Activated T-cell treated with anti-CD3 and anti-CD28 coated beads, Interleukin-2, amount 50 U/mL, for 72 hours (primary cell): ENCODE measurements around the gene CASK. TPM values are rescaled to one million over a fixed set of nuclear protein-coding genes. Genes with fewer than 3 reads are reported as not detected.

Source experiments
- ATAC-seq, 2 donors: fragments of 150-1000 bp; cut with Tn5 transposase; replicated peaks in 1 of 2; 2 replicates each; pipeline ENCODE4 v1.10.0; 2021; ENCODE audit warnings: moderate library complexity in 2 of 2, mild to moderate bottlenecking in 1 of 2
- DNase-seq, 2 donors: peaks; one replicate each; pipeline ENCODE4 v3.0.0; 2021 to 2022; ENCODE audit warnings: mixed read lengths in 1 of 2
- H3K27ac Mint-ChIP-seq: one replicate; pipeline ENCODE4 v1.8.0; 2022; ENCODE audit warnings: mild to moderate bottlenecking, moderate library complexity, mixed read lengths
- H3K27me3 Mint-ChIP-seq: one replicate; pipeline ENCODE4 v1.8.0; 2022; ENCODE audit warnings: low read depth, mixed read lengths
- H3K36me3 Mint-ChIP-seq, 2 donors: one replicate each; pipeline ENCODE4 v1.8.0; 2022; ENCODE audit warnings: mixed read lengths in 2 of 2, mild to moderate bottlenecking in 1 of 2; ENCODE audit not compliant: insufficient read depth in 2 of 2
- H3K4me1 Mint-ChIP-seq: one replicate; pipeline ENCODE4 v1.8.0; 2022; ENCODE audit warnings: low read depth, mixed read lengths
- H3K4me3 Mint-ChIP-seq, 2 donors: one replicate each; pipeline ENCODE4 v1.8.0; 2022; ENCODE audit warnings: mild to moderate bottlenecking in 2 of 2, mixed read lengths in 2 of 2, moderate library complexity in 2 of 2
- H3K9me3 Mint-ChIP-seq, 2 donors: one replicate each; pipeline ENCODE4 v1.8.0; 2022; ENCODE audit warnings: mixed read lengths in 2 of 2
- total RNA-seq, 2 donors: library from RNA; stranded (reverse); gene quantifications; one replicate each; pipeline ENCODE4 v1.2.3, GENCODE V29; 2022

Gene CASK
- total RNA-seq, 2 donors from 2014 or later, result 24.0 to 36.3 TPM

- Mint-ChIP-seq H3K27me3 (peaks cover 15% of the 10 kb centered on the region), H3K4me1 (peaks cover 26% of the 10 kb centered on the region), H3K4me3 (peak overlapping the region in 1 of 2 donors; percentile 4), H3K9me3 (peaks cover 4 to 7% of the 10 kb centered on the region in 2 donors), H3K27ac (peak overlapping the region; percentile 64), H3K36me3 (peaks cover 13 to 27% of the 10 kb centered on the region in 2 donors)
- no peak for DNase-seq
- no peak for ATAC-seq
Measured at GRCh38 chrX:41716767-41717473, 206.4 kb downstream of the CASK start.

- Mint-ChIP-seq H3K27ac (no peak overlapping the region), H3K36me3 (peaks cover 13 to 26% of the 10 kb centered on the region in 2 donors), H3K9me3 (peaks cover 4 to 7% of the 10 kb centered on the region in 2 donors), H3K4me1 (peaks cover 27% of the 10 kb centered on the region), H3K4me3 (peak overlapping the region in 1 of 2 donors; percentile 39), H3K27me3 (peaks cover 14% of the 10 kb centered on the region)
- no peak for DNase-seq
- ATAC-seq, result peak; percentile 15 to 53
Measured at GRCh38 chrX:41716222-41716621, 207.1 kb downstream of the CASK start.

GRCh38 chrX:41711021-41711667 lies 212.2 kb downstream of the CASK start:
- ATAC-seq (peak; percentile 65 to 77), DNase-seq (no peak)
- peaks cover 23% of the 10 kb centered on the region for H3K4me1 Mint-ChIP-seq
- H3K27me3 Mint-ChIP-seq, result peaks cover 10% of the 10 kb centered on the region
- peaks cover under 1 to 5% of the 10 kb centered on the region in 2 donors for H3K36me3 Mint-ChIP-seq
- no peaks in the 10 kb centered on the region for H3K9me3 Mint-ChIP-seq
- no peak overlapping the region for H3K27ac Mint-ChIP-seq
- H3K4me3 Mint-ChIP-seq, result no peak overlapping the region

- H3K4me3 Mint-ChIP-seq, result no peak overlapping the region
- peaks cover 41% of the 10 kb centered on the region for H3K4me1 Mint-ChIP-seq
- H3K36me3 Mint-ChIP-seq, result peaks cover 0 to 2% of the 10 kb centered on the region in 2 donors
- H3K9me3 Mint-ChIP-seq, result no peaks in the 10 kb centered on the region
- no peak for DNase-seq
- peaks cover 12% of the 10 kb centered on the region for H3K27me3 Mint-ChIP-seq
- H3K27ac Mint-ChIP-seq, result no peak overlapping the region
- no peak for ATAC-seq
Measured at GRCh38 chrX:41708486-41708885, 214.9 kb downstream of the CASK start.

- ATAC-seq (no peak), DNase-seq (no peak)
- H3K27me3 Mint-ChIP-seq, result peaks cover 5% of the 10 kb centered on the region
- H3K36me3 Mint-ChIP-seq, result peaks cover 0 to 2% of the 10 kb centered on the region in 2 donors
- H3K9me3 Mint-ChIP-seq, result no peaks in the 10 kb centered on the region
- H3K27ac Mint-ChIP-seq, result no peak overlapping the region
- peaks cover 44% of the 10 kb centered on the region for H3K4me1 Mint-ChIP-seq
- H3K4me3 Mint-ChIP-seq, result no peak overlapping the region
Measured at GRCh38 chrX:41707218-41707617, 216.1 kb downstream of the CASK start.

GRCh38 chrX:41705680-41706374 lies 217.5 kb downstream of the CASK start:
- peaks cover 0 to 2% of the 10 kb centered on the region in 2 donors for H3K36me3 Mint-ChIP-seq
- no peaks in the 10 kb centered on the region for H3K9me3 Mint-ChIP-seq
- H3K4me1 Mint-ChIP-seq, result peaks cover 36% of the 10 kb centered on the region
- H3K4me3 Mint-ChIP-seq, result peak overlapping the region; percentile 1 to 32
- H3K27me3 Mint-ChIP-seq, result peaks cover 5% of the 10 kb centered on the region
- no peak for ATAC-seq
- no peak for DNase-seq
- H3K27ac Mint-ChIP-seq, result no peak overlapping the region

GRCh38 chrX:41705042-41705441 lies 218.3 kb downstream of the CASK start:
- Mint-ChIP-seq H3K27me3 (peaks cover 5% of the 10 kb centered on the region), H3K27ac (no peak overlapping the region), H3K4me1 (peaks cover 31% of the 10 kb centered on the region), H3K36me3 (peaks cover 0 to 2% of the 10 kb centered on the region in 2 donors), H3K9me3 (no peaks in the 10 kb centered on the region), H3K4me3 (peak overlapping the region in 1 of 2 donors; percentile 22)
- DNase-seq (no peak), ATAC-seq (no peak)

GRCh38 chrX:41703574-41704029 lies 219.8 kb downstream of the CASK start:
- ATAC-seq (peak; percentile 85 to 86), DNase-seq (no peak)
- H3K9me3 Mint-ChIP-seq, result no peaks in the 10 kb centered on the region
- H3K36me3 Mint-ChIP-seq, result peaks cover 0 to 2% of the 10 kb centered on the region in 2 donors
- H3K4me3 Mint-ChIP-seq, result peak overlapping the region in 1 of 2 donors; percentile 36
- peak overlapping the region; percentile 42 for H3K27ac Mint-ChIP-seq
- peaks cover 5% of the 10 kb centered on the region for H3K27me3 Mint-ChIP-seq
- peaks cover 30% of the 10 kb centered on the region for H3K4me1 Mint-ChIP-seq

GRCh38 chrX:41695426-41695825 lies 227.9 kb downstream of the CASK start:
- H3K4me1 Mint-ChIP-seq, result peaks cover 30% of the 10 kb centered on the region
- H3K27ac Mint-ChIP-seq, result peak overlapping the region; percentile 33
- H3K9me3 Mint-ChIP-seq, result no peaks in the 10 kb centered on the region
- peak; percentile 19 to 21 for DNase-seq
- H3K4me3 Mint-ChIP-seq, result peak overlapping the region in 1 of 2 donors; percentile 31
- ATAC-seq, result peak; percentile 62 to 82
- H3K27me3 Mint-ChIP-seq, result peaks cover 10% of the 10 kb centered on the region
- no peaks in the 10 kb centered on the region for H3K36me3 Mint-ChIP-seq

- Mint-ChIP-seq H3K4me1 (peaks cover 40% of the 10 kb centered on the region), H3K4me3 (peak overlapping the region in 1 of 2 donors; percentile 58), H3K27me3 (peaks cover 14% of the 10 kb centered on the region), H3K36me3 (no peaks in the 10 kb centered on the region), H3K9me3 (no peaks in the 10 kb centered on the region), H3K27ac (peak overlapping the region; percentile 57)
- no peak for ATAC-seq
- no peak for DNase-seq
Measured at GRCh38 chrX:41693024-41693423, 230.3 kb downstream of the CASK start.

GRCh38 chrX:41692162-41692749 lies 231.1 kb downstream of the CASK start:
- Mint-ChIP-seq H3K4me3 (no peak overlapping the region), H3K9me3 (no peaks in the 10 kb centered on the region), H3K27me3 (peaks cover 18% of the 10 kb centered on the region), H3K36me3 (no peaks in the 10 kb centered on the region), H3K4me1 (peaks cover 44% of the 10 kb centered on the region), H3K27ac (no peak overlapping the region)
- ATAC-seq (no peak), DNase-seq (no peak)

GRCh38 chrX:41689711-41690110 lies 233.6 kb downstream of the CASK start:
- Mint-ChIP-seq H3K4me1 (peaks cover 38% of the 10 kb centered on the region), H3K36me3 (peaks cover 0 to 3% of the 10 kb centered on the region in 2 donors), H3K9me3 (no peaks in the 10 kb centered on the region), H3K4me3 (no peak overlapping the region), H3K27me3 (peaks cover 21% of the 10 kb centered on the region), H3K27ac (no peak overlapping the region)
- DNase-seq (no peak), ATAC-seq (no peak)
